RWPE1 (cell line): ENCODE data around the gene CCNQ.

Experiments
- CTCF ChIA-PET: fragments of 350-600 bp; sonication (Branson Sonifier 250); formaldehyde crosslinking; extraction: SDS; loops from one replicate; lab custom pipeline; 2021; lab: Yijun Ruan, JAX
- POLR2A ChIA-PET: fragments of 400-600 bp; formaldehyde crosslinking; extraction: SDS; loops from one replicate; lab custom pipeline; 2020; ENCODE audit warnings: antibody characterized with exemption; ENCODE audit not compliant: low non-redundant PET; lab: Yijun Ruan, JAX
- DNase-seq: peaks from one replicate; pipeline ENCODE4 v3.0.0; 2012; ENCODE audit warnings: low spot score
- H3K27ac ChIP-seq: fragments of 450-650 bp; 2 replicates; pipeline ENCODE4 v1.5.1; 2017
- CTCF ChIP-seq: fragments of 450-650 bp; conservative IDR thresholded peaks from 2 replicates; pipeline ENCODE4 v1.5.1; 2017; ENCODE audit warnings: low read depth, mild to moderate bottlenecking

CCNQ gene

GRCh38 chrX:153628129-153628528 lies 29.2 kb upstream of the CCNQ start:
- TF ChIP-seq CTCF, result no peak
- CTCF ChIA-PET, result no interaction called here
- H3K27ac ChIP-seq, result no peak overlapping the region
- POLR2A ChIA-PET, result no interaction called here
- DNase-seq, result no peak

GRCh38 chrX:153627675-153628111 lies 28.8 kb upstream of the CCNQ start:
- ChIA-PET CTCF (no interaction called here), POLR2A (no interaction called here)
- no peak for TF ChIP-seq CTCF
- no peak for DNase-seq
- no peak overlapping the region for H3K27ac ChIP-seq

GRCh38 chrX:153626863-153627674 lies 28.1 kb upstream of the CCNQ start:
- ChIA-PET POLR2A (no interaction called here), CTCF (no interaction called here)
- TF ChIP-seq CTCF, result no peak
- no peak overlapping the region for H3K27ac ChIP-seq
- no peak for DNase-seq

- DNase-seq, result no peak
- no peak overlapping the region for H3K27ac ChIP-seq
- ChIA-PET CTCF (no interaction called here), POLR2A (no interaction called here)
- no peak for TF ChIP-seq CTCF
Observed at GRCh38 chrX:153626025-153626633, 27.2 kb upstream of the CCNQ start.

- DNase-seq, result no peak
- ChIA-PET POLR2A (no interaction called here), CTCF (no interaction called here)
- no peak overlapping the region for H3K27ac ChIP-seq
- no peak for TF ChIP-seq CTCF
Observed at GRCh38 chrX:153625271-153626024, 26.5 kb upstream of the CCNQ start.
